GM08714 (cell line): Measurements from ENCODE around the gene SH3RF3.

Experiments
- H3K4me3 ChIP-seq: fragments of 200-500 bp; sonication (Bioruptor generic); 2 replicates; pipeline ENCODE4 v1.5.1; 2014; ENCODE audit warnings: mild to moderate bottlenecking, low read length, inconsistent platforms
- ZNF274 ChIP-seq: IDR thresholded peaks from 2 replicates; pipeline ENCODE4 v1.6.1; 2012; ENCODE audit warnings: mild to moderate bottlenecking, low read depth, low read length

SH3RF3 gene

DNA sequence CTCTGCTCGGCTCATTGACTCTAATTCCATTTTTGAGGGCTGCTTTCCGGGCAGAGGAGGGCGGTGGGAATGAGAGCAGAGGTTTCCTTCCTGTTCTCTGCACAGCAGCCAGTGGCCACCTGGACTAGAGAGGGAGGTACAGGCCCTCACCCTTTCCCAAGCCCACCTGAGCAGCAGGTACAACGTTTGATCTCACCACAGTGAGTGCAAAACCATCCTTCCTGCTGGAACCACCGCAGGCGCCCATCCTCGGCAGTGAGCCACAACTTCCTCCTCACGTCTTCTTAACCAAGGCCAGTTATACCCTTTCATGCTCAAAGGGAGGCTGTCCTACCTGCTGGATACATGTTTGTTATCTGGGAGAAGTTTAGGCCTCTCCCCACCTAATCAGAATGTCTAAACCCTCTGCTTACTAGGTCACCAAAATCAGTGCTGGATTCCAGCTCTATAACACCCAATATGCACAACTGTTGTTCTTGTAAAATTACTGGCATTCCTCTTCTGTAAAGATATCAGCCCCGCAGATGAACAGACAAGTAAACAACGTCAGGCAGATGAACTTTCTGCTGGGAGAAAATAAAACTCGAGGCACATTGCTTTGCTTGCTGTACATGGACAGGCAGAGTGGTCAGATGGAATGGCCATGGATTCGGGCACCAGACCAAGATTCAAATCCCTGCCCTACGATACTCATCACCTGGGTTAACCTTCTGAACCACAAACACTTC, 191.4 kb downstream of the SH3RF3 start:
- H3K4me3 ChIP-seq, result no peak overlapping the region
- no peak for TF ChIP-seq ZNF274

DNA sequence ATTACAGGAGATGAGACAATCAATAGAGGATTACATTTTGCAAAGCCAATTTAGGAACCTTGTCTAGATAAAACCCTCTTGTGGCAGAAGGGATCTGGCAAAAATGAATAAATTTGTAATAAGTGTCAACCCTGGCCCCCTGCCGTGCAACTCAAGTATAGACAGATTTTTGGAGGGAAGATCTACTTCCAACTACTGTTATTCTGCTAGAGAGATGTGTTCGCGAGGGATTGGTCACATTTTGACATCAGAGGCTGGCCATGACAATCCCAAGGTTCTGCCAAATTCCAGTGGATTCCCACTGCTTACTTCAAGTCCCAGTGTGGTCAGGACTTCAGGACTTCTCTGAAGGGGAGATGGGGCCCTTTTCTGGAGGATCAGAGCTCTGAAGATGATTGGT, 192.6 kb downstream of the SH3RF3 start:
- no peak for TF ChIP-seq ZNF274
- H3K4me3 ChIP-seq, result no peak overlapping the region

DNA sequence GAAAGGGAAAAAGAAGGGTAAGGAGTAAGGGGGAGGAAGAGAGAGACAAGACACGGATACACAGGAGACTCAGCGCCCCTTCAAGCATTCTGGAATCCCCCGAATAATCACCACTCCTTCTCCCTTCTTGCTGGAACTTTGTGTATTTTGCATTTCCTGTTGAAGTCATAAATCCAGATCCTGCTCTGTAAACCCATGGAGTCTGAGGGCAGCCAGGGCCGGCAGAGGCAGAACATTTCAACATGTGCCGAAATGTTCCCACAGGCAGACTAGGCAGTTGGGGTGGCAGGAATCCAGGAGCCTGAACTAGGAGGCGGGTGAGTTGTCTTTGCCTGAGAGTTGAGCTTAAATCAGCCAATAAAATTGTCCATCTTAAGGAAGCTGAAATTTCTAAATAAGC, 193.1 kb downstream of the SH3RF3 start:
- TF ChIP-seq ZNF274, result no peak
- H3K4me3 ChIP-seq, result no peak overlapping the region

DNA sequence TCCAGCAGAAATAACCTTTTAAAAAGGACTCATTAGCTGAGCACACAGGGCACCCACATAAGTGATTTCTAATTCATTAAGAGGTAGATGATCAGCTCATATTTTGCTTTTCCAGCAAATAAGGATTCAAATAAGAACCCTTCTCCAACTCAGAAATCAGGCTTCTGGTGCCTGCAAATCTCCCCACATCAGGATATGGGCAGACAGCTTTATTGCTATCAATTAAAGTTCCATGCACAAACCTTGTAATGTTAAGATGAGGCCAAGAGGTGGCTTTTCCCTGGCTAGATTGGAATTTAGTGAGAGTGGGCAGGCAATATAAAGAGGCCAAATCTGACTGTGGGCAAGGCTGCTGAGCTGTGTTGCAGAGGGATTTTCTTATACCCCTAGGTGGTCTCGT, 193.6 kb downstream of the SH3RF3 start:
- TF ChIP-seq ZNF274, result no peak
- no peak overlapping the region for H3K4me3 ChIP-seq

DNA sequence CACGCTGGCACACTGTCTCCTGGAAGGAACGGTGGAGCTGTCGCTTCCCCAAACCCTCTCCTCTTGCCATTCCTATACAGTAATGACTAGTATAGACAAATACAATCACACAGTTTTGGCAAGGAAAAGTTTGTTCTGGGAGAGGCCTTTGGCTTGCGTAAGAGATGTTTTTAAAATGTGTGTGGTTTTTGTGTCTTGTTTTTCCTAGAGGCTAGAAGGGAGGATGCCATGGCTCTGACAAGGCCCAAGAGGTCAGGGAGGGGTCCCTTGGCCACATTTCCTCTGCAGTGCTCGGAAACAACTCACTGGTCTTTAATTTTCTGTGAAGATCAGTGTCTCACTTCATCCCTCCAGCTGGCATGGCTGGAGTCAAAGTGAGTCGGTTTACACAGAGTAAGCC, 195.9 kb downstream of the SH3RF3 start:
- H3K4me3 ChIP-seq, result no peak overlapping the region
- no peak for TF ChIP-seq ZNF274

DNA sequence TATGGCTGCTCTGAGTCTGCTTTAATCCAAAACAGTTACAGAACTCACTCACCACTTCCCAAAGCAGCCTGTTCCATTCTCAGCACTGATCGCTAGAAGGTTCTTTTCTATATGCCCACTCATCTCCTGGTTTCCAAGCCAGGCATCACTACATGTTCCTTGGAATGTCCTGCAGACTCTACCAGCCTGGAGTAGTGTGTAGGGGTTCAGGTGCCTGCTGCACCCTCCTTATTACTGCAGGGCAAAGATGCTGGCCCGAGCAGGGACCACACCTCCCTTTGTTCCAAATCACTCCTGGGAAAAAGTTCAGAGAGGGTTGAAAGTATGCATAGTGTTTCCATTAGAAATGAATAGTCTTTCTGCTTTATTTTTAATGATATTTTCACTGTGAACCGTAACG, 196.6 kb downstream of the SH3RF3 start:
- no peak for TF ChIP-seq ZNF274
- no peak overlapping the region for H3K4me3 ChIP-seq

DNA sequence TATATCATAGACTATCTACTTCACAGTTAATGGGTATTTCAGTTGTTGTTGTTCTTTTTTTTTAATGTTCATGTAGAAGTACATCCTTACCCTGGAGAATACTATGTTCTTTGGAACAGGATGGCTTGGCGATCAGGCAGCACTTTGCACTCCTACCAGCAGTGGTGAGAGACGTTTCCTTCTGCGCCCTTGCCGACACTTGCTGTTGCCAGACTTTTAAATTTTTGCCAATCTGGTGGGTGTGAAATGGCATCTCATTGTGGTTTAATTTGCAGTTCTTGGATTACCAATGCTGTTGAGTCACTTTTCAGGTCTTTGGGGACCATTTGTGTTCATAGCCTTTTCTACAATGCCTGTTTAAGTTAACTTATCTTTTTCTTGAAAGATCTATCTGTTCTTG, 197.3 kb downstream of the SH3RF3 start:
- no peak overlapping the region for H3K4me3 ChIP-seq
- no peak for TF ChIP-seq ZNF274

DNA sequence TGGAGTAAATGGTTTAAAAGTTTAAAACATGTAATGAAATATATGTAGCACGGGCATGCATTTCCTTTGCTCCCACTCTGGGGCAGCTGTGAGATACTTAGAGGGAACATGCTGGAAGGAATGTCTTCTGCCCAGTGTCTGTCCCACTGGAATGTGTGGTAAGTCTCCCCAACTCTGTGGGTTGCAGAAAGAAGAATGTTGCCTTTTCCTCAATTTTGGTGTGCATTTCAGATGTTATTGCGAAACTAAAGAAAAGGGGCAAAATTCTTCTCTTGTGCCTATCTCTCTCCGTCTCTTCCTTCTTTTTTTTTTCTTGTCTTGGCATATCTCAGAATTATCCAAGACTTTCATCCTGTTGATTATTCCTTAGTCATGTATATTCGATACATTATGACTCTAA, 201.1 kb downstream of the SH3RF3 start:
- no peak for TF ChIP-seq ZNF274
- no peak overlapping the region for H3K4me3 ChIP-seq

DNA sequence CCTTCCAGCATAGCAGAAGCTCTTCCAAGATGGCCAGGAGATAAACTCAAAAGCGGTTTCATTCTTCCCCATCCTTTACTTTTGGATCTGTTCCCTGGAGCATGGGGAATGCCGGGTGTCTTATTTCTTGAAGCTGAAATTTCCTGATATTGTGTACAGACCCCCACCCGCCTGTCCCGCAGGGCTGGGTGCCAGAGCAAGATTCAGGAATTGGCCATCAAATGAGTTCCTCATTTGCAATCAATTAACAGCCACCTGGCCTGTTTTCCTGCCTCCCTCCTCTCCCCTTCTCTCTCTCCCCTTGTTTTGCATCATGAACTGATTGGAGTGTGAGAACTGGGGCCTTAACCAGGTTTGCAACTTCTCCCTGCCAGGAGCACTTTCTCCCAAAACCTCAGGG, 202.1 kb downstream of the SH3RF3 start:
- no peak for TF ChIP-seq ZNF274

DNA sequence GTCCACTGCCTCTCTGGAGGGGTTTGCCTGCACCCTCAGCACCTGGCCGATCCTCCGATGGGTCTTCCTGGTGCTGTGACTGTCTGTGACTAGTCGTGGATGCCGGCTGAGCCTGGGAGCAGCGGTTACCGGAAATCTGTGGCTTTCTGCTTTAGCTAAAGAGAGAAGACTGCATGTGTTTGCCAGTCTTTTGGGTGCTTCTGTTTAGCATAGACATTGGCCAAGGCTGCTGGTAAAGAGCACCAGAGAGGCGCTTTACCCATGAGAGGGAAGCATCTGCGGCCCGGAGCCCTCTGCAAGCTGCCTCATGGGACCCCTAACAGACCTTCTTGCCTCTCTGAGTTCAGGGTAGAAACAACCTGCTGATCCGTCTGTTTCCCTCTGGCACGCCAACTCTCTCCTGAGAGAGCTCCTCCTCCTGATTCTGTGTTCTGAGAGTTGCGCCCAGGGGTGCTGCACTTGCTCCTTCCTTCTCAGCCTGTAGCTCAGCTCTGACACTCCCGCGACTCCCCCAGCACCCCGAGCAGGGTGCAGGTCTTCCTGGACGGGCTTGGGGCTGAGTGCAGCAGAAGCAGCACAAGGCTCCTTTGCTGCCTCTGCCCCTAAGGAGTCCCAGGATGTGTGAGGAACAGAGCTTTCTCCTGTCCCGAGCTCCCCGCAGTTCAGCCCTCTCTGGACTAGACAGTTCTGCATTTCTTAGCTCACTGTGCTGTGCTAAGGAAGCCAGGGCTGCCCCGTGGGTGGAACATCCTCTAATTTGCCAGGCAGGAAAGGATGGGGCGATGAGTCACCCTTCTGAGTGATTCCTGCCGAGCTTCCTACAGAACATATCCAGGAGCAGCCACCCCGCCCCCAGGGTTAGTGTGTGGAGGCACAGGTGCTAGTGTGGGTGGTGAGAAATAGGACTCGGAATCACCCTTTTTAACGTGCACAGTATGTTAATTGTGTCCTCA, 203.2 kb downstream of the SH3RF3 start:
- no peak overlapping the region; the same call in 1 of the 2 replicates for H3K4me3 ChIP-seq
- no peak for TF ChIP-seq ZNF274

More for the DNA sequence above, 202.1 kb downstream of the SH3RF3 start:
- H3K4me3 ChIP-seq, result no peak overlapping the region

DNA sequence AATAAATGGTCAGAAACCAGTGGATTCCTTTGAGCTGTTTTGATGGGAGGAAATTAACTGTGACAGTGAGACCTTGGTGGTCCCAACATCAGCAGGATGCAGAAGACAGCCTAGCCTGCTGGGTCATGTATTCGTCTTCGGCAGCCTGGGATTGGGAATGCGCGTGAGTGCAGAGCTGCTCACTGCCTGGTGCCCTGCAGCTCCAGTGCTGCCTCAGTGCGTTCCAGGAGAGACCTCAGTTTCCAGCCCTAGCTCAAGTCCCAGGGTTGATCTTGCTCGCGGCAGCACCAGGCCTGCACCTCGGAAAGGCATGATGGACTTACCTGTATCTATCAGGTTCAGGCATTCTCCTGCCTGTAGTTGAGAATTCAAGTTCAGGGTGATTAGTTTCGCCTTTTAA, 203.9 kb downstream of the SH3RF3 start:
- H3K4me3 ChIP-seq, result no peak overlapping the region
- no peak for TF ChIP-seq ZNF274

DNA sequence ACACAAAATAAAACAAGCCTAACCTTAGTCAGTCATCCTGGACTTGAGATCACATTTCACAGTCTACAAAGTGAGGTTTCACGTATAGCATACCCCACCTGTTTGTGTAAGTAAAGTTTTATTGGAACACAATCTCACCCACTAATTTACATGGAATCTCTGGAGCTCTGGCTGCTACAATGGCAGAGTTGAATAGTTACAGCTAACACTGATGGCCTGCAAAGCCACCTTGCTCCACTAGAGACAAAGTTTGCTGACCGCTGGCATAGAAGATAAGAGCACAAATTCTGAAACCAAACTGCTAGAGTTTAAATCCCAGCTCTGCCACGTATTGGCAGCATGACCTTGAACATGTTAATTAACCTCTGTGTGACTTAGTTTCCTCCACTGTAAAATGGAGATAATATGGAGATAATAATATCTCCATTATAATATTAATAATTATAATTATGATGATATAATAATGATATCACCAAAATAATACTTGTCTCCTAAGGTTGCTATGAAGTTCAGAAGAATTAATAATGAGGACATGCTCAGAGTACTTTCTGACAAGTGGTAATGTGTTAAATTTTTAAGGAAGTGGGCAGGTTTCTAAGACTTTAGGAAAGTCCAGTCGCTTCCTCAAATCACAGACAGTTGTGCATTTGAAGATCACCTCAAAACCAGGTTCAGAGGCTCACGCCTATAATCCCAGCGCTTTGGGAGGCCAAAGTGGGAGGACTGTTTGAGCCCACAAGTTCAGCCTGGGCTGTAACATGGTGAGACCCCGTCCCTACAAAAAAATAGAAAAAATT, 204.6 kb downstream of the SH3RF3 start:
- no peak overlapping the region for H3K4me3 ChIP-seq
- no peak for TF ChIP-seq ZNF274

DNA sequence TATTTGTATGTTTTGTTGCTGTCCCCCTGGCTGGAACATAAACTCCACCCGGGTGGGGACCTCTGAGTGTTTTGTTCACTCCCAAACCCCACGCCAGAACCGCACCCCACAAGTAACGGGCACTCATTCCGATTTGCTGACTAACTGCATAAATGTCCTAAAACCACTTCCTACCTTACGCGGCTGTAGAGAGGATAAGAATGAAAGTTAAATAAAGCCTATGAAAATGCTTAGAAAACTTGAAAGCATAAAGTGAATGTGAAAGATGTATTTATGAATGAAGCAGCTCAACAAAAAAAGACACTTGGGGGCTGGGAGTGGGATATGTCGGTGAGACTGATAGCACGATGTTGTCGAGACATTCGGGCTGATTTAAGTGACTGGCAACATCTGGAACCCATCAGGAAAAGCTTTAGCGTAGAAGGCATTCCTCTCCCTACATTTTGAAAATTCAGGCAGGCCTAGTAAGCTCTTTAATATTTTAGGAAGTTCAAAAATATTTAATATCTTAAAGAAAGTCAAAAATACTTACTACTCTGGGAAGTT, 206.7 kb downstream of the SH3RF3 start:
- no peak overlapping the region for H3K4me3 ChIP-seq

DNA sequence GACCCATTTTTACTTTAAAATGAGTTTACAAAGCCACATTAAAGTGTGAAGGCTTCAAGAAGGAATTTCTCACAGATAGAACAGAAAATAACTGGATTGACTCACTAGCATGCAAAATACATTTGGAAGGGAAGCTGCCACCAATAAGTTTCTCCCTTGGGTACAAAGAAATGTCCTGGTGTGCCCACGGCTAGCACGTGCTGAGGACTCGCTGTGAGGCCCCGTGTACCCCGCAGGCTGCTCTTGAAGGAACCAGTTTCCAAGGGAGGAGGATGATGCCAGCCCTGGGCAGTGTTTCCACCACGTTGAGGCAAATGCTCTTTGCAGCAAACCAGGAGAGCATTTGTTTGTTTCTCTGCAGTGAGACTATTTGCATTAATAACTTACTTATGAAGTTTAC, 207.3 kb downstream of the SH3RF3 start:
- H3K4me3 ChIP-seq, result no peak overlapping the region
- no peak for TF ChIP-seq ZNF274

More for the DNA sequence above, 206.7 kb downstream of the SH3RF3 start:
- no peak for TF ChIP-seq ZNF274
